ENCODE measurements around the gene MALRD1.

The MALRD1 gene

DNA sequence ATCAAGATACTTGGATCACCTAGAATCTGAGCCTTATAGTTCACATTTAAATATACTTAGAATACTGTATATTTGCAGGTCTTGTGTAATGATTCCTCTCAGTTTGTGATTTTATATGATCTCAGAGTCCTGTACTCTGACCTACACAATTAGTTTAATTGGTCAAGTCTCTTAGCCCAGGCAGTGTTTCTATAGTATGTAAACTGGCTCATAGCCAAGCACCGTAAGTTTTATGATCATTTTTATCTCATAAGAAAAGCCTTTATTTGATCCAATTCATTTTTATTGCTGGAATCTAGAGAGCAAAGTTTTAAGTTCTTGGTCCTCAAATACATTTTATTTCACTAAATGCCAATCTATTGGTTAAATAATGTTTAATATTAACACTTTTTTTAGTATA, 242.2 kb downstream of the MALRD1 start:
- no peaks in the 10 kb centered on the region for H3K36me3 Mint-ChIP-seq (ENCODE audit: insufficient read depth)
- ATAC-seq (replicated peaks) (no peak), DNase-seq (no peak)
- H3K27me3 Mint-ChIP-seq = no peaks in the 10 kb centered on the region
- no peak overlapping the region for H3K27ac Mint-ChIP-seq
- H3K4me1 Mint-ChIP-seq (ENCODE audit: low read depth in 2 of 2) = no peaks in the 10 kb centered on the region
- no peak overlapping the region for H3K4me3 Mint-ChIP-seq
- H3K9me3 Mint-ChIP-seq = peaks cover 1 to 7% of the 10 kb centered on the region in 2 donors

GRCh38 chr10:19294233-19294632, 245.6 kb downstream of the MALRD1 start:
- Mint-ChIP-seq H3K27ac (no peak overlapping the region), H3K27me3 (no peaks in the 10 kb centered on the region), H3K36me3 (ENCODE audit: insufficient read depth) (no peaks in the 10 kb centered on the region), H3K9me3 (peaks cover 4 to 11% of the 10 kb centered on the region in 2 donors), H3K4me1 (ENCODE audit: low read depth in 2 of 2) (no peaks in the 10 kb centered on the region), H3K4me3 (no peak overlapping the region)
- DNase-seq (no peak), ATAC-seq (replicated peaks) (no peak)

- H3K27me3 Mint-ChIP-seq = no peaks in the 10 kb centered on the region
- H3K27ac Mint-ChIP-seq = no peak overlapping the region
- ATAC-seq (replicated peaks) (no peak), DNase-seq (no peak)
- peaks cover 12 to 19% of the 10 kb centered on the region in 2 donors for H3K9me3 Mint-ChIP-seq
- no peaks in the 10 kb centered on the region for H3K4me1 Mint-ChIP-seq (ENCODE audit: low read depth in 2 of 2)
- no peaks in the 10 kb centered on the region for H3K36me3 Mint-ChIP-seq (ENCODE audit: insufficient read depth)
- H3K4me3 Mint-ChIP-seq = no peak overlapping the region
Observed at GRCh38 chr10:19299645-19300044, 251.0 kb downstream of the MALRD1 start.

DNA sequence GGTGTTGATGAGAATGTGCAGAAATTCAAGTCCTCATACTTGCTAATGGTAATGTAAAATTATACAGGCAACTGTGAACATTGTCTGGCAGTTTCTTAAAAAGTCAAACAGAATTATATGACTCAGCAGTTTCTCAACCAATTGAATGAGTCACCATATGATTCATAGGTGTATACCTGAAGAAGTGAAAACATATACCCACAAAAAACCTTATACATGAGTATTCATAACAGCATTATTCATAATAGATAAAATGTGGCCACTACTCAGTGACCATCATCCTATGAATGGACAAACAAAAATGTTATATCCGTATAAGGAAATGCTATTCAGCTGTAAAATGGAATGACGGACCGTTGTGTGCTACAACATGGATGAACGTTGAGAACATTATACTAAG, 253.5 kb downstream of the MALRD1 start:
- no peak overlapping the region for H3K4me3 Mint-ChIP-seq
- H3K4me1 Mint-ChIP-seq (ENCODE audit: low read depth in 2 of 2) = no peaks in the 10 kb centered on the region

DNA sequence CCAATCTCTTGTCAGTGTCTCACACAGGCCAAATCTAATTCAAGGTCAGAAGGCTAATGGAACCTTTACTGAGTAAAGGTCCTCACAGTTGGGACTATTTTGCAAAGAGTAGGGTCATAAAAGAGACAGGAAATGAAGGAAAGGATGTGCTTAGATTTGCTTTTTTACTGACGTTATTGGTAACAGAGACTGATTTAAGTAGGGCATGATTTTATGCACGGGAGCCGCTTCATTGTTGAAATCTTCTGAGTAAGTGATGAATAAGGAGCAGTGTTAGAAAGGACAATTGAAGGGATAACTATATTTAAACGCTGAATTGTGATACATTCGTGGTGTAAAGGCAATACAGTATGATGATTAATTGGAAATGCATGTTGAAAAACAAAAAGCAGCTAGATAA, 261.5 kb downstream of the MALRD1 start:
- Mint-ChIP-seq H3K4me1 (ENCODE audit: low read depth in 2 of 2) (no peaks in the 10 kb centered on the region), H3K9me3 (peaks cover 5 to 10% of the 10 kb centered on the region in 2 donors), H3K27ac (no peak overlapping the region), H3K27me3 (no peaks in the 10 kb centered on the region), H3K4me3 (no peak overlapping the region), H3K36me3 (ENCODE audit: insufficient read depth) (no peaks in the 10 kb centered on the region)
- ATAC-seq (replicated peaks) (no peak), DNase-seq (no peak)

More for the DNA sequence above, 253.5 kb downstream of the MALRD1 start:
- Mint-ChIP-seq H3K27me3 (no peaks in the 10 kb centered on the region), H3K27ac (no peak overlapping the region), H3K36me3 (ENCODE audit: insufficient read depth) (no peaks in the 10 kb centered on the region), H3K9me3 (peaks cover 12 to 19% of the 10 kb centered on the region in 2 donors)
- DNase-seq (no peak), ATAC-seq (replicated peaks) (no peak)

DNA sequence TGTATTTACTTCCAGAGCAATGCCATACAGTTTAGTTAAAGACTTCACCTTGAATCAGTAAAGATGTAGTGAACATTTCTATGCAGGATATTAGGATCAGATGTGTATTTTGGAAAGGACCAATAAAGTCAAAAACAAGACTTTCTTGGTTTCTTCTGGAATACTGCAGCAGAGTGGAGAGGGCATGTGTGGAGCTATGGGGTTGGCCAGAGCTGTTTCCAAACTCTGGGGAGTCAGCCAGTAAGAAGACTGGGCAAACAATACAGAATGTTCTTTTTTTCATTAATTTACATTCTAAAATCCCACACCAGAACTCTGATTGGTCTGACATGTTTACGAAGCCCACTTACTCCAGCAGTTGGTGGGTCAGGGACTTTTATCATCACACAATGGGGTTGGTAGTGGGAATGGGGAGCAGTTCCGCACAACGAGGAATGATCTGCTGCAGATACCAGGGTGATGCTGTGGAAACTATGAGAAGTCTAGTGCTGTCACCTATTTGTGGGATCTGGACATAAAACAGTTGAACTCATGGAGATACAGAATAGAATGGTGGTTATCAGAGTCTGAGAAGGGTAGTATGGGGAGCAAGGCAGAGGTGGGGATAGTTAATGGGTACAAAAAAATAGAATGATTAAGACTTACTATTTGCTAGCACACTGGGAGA, 267.7 kb downstream of the MALRD1 start:
- no peak overlapping the region for H3K4me3 Mint-ChIP-seq
- H3K27ac Mint-ChIP-seq = no peak overlapping the region
- DNase-seq = no peak
- no peak for ATAC-seq (replicated peaks)
- H3K36me3 Mint-ChIP-seq (ENCODE audit: insufficient read depth) = no peaks in the 10 kb centered on the region
- no peaks in the 10 kb centered on the region for H3K4me1 Mint-ChIP-seq (ENCODE audit: low read depth in 2 of 2)
- H3K9me3 Mint-ChIP-seq = peaks cover 6 to 8% of the 10 kb centered on the region in 2 donors
- H3K27me3 Mint-ChIP-seq = no peaks in the 10 kb centered on the region

GRCh38 chr10:19317952-19318351, 269.4 kb downstream of the MALRD1 start:
- H3K27ac Mint-ChIP-seq = no peak overlapping the region
- ATAC-seq (replicated peaks) (no peak), DNase-seq (no peak)
- no peak overlapping the region for H3K4me3 Mint-ChIP-seq
- peaks cover 6 to 8% of the 10 kb centered on the region in 2 donors for H3K9me3 Mint-ChIP-seq
- H3K4me1 Mint-ChIP-seq (ENCODE audit: low read depth in 2 of 2) = no peaks in the 10 kb centered on the region
- H3K27me3 Mint-ChIP-seq = no peaks in the 10 kb centered on the region
- no peaks in the 10 kb centered on the region for H3K36me3 Mint-ChIP-seq (ENCODE audit: insufficient read depth)

DNA sequence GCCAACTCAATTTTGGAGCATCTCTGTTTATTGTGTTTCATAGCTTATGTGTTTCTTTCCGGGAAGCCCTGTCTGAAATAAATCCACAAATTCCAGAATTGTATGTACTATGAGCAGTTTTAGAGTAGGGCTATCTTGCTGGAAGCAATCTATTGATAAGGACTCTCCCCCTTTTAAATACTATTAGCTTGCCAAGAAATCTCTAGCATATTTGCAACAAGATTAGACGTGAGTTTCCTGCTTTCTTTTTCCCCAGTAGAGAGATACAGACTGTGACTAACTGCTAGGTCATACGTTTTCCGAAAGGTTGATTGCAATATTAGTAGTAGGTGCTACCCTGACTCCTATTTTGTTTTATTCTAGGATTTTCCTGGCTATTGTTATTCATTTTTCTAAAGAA, 277.0 kb downstream of the MALRD1 start:
- Mint-ChIP-seq H3K27ac (no peak overlapping the region), H3K27me3 (no peaks in the 10 kb centered on the region), H3K36me3 (ENCODE audit: insufficient read depth) (no peaks in the 10 kb centered on the region), H3K4me1 (ENCODE audit: low read depth in 2 of 2) (no peaks in the 10 kb centered on the region), H3K4me3 (no peak overlapping the region), H3K9me3 (no peaks in the 10 kb centered on the region)
- no peak for ATAC-seq (replicated peaks)
- DNase-seq = no peak

DNA sequence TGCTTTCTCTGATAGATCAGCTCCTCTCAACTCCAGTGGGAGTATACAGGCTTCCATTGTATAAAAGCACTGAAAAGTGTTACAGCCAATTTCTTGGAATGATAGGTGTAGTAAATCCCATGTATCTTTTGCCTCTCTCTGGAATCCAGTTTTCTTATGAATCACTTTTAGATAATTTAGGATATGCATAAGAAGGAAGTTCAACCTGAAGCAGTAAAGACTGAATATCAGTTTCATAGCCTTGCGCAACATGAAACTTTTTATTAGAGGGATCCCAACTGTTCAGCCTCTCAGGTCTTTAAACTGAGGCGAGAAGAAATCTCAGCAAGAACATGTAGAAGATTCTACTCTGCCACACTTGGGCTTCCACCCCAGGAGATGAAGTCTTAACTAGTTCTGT, 280.0 kb downstream of the MALRD1 start:
- Mint-ChIP-seq H3K9me3 (peaks cover 0 to 7% of the 10 kb centered on the region in 2 donors), H3K4me1 (ENCODE audit: low read depth in 2 of 2) (no peaks in the 10 kb centered on the region), H3K27ac (no peak overlapping the region), H3K36me3 (ENCODE audit: insufficient read depth) (no peaks in the 10 kb centered on the region), H3K27me3 (no peaks in the 10 kb centered on the region), H3K4me3 (no peak overlapping the region)
- DNase-seq = no peak
- ATAC-seq (replicated peaks) = no peak

GRCh38 chr10:19329475-19329874, 280.9 kb downstream of the MALRD1 start:
- H3K4me3 Mint-ChIP-seq = no peak overlapping the region
- H3K9me3 Mint-ChIP-seq = peaks cover 0 to 13% of the 10 kb centered on the region in 2 donors
- DNase-seq (no peak), ATAC-seq (replicated peaks) (no peak)
- no peak overlapping the region for H3K27ac Mint-ChIP-seq
- H3K36me3 Mint-ChIP-seq (ENCODE audit: insufficient read depth) = no peaks in the 10 kb centered on the region
- H3K4me1 Mint-ChIP-seq (ENCODE audit: low read depth in 2 of 2) = no peaks in the 10 kb centered on the region
- no peaks in the 10 kb centered on the region for H3K27me3 Mint-ChIP-seq

DNA sequence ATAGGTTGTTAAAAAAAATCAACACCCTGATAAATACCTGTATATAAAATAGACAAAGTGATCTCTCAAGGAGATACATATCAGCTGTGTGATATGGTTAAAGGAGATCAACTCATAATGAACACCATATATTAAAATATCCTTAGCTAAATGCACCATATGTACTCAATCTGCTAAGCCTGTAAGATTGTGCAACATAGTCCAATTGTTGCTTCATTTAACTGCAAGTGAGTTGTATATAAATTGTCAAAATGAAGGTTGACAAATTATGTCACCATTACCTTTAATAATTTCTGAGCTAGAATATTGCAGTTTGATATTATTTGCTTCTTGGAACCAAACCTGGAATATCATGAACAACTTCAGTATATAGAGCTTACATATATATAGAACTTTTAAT, 283.7 kb downstream of the MALRD1 start:
- H3K4me1 Mint-ChIP-seq (ENCODE audit: low read depth in 2 of 2) = no peaks in the 10 kb centered on the region
- no peak for ATAC-seq (replicated peaks)
- no peaks in the 10 kb centered on the region for H3K27me3 Mint-ChIP-seq
- H3K36me3 Mint-ChIP-seq (ENCODE audit: insufficient read depth) = no peaks in the 10 kb centered on the region
- no peak for DNase-seq
- H3K9me3 Mint-ChIP-seq = peaks cover 1 to 13% of the 10 kb centered on the region in 2 donors
- H3K4me3 Mint-ChIP-seq = no peak overlapping the region
- H3K27ac Mint-ChIP-seq = no peak overlapping the region

GRCh38 chr10:19333631-19334030, 285.0 kb downstream of the MALRD1 start:
- H3K4me1 Mint-ChIP-seq (ENCODE audit: low read depth in 2 of 2) = no peaks in the 10 kb centered on the region
- no peak overlapping the region for H3K4me3 Mint-ChIP-seq
- peaks cover 1 to 21% of the 10 kb centered on the region in 2 donors for H3K9me3 Mint-ChIP-seq
- ATAC-seq (replicated peaks) (no peak), DNase-seq (no peak)
- no peaks in the 10 kb centered on the region for H3K36me3 Mint-ChIP-seq (ENCODE audit: insufficient read depth)
- no peak overlapping the region for H3K27ac Mint-ChIP-seq
- no peaks in the 10 kb centered on the region for H3K27me3 Mint-ChIP-seq

DNA sequence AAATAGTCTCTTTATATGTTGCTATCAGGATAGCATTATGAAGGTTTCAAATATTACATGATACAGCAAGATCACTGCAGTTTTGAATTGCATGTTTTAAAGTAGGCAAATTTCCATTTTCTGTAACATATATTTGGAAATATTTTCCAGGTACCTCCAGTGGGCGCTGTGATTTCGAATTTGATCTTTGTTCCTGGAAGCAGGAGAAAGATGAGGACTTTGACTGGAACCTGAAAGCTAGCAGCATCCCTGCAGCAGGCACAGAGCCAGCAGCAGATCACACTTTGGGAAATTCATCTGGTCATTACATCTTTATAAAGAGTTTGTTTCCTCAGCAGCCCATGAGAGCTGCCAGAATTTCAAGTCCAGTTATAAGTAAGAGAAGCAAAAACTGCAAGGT, 299.0 kb downstream of the MALRD1 start:
- no peak overlapping the region for H3K27ac Mint-ChIP-seq
- peaks cover 4 to 9% of the 10 kb centered on the region in 2 donors for H3K9me3 Mint-ChIP-seq

DNA sequence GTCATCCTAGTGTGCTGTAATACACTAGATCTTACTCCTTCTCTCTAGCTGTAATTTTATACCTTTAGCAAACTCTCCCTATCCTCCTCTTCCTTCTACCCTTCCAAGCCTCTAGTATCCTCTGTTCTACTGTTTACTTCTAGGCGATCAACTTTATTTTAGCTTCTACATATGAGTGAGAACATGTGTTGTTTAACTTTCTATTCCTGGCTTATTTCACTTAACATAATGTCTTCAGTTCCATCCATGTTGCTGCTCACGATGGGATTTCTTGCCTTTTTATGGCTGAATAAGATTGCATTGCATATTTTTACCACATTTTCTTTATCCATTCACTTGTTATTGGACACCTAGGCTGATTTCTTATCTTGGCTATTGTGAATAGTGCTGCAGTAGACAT, 318.6 kb downstream of the MALRD1 start:
- Mint-ChIP-seq H3K4me3 (no peak overlapping the region), H3K4me1 (ENCODE audit: low read depth in 2 of 2) (no peaks in the 10 kb centered on the region), H3K27ac (no peak overlapping the region), H3K36me3 (ENCODE audit: insufficient read depth) (no peaks in the 10 kb centered on the region), H3K9me3 (peaks cover 6 to 7% of the 10 kb centered on the region in 2 donors), H3K27me3 (no peaks in the 10 kb centered on the region)
- no peak for ATAC-seq (replicated peaks)
- no peak for DNase-seq

More for the DNA sequence above, 299.0 kb downstream of the MALRD1 start:
- ATAC-seq (replicated peaks) = no peak
- H3K36me3 Mint-ChIP-seq (ENCODE audit: insufficient read depth) = no peaks in the 10 kb centered on the region
- no peaks in the 10 kb centered on the region for H3K4me1 Mint-ChIP-seq (ENCODE audit: low read depth in 2 of 2)
- no peak for DNase-seq
- H3K27me3 Mint-ChIP-seq = no peaks in the 10 kb centered on the region
- H3K4me3 Mint-ChIP-seq = no peak overlapping the region
